CD14-positive monocyte (primary cell): ENCODE data around the gene MPST. TPM values are rescaled to one million over a fixed set of nuclear protein-coding genes. Genes with fewer than 3 reads are reported as not detected.

Experiments
- DNase-seq, 3 donors: peaks; one replicate each; pipeline ENCODE4 v3.0.0-alpha.2; 2011 to 2022
- H2AFZ ChIP-seq: 2 replicates; pipeline ENCODE4 v1.6.0; 2012; ENCODE audit warnings: mild to moderate bottlenecking, low read depth, low read length, inconsistent platforms; ENCODE audit not compliant: insufficient read depth, poor library complexity, severe bottlenecking
- H3K27ac ChIP-seq, 2 donors: 1 replicate in 1 of 2; 2 replicates in 1 of 2; pipeline ENCODE4 v1.5.1; 2012 to 2013; ENCODE audit warnings: low read length in 2 of 2, control low read depth in 1 of 2, inconsistent platforms in 1 of 2, low read depth in 1 of 2, mild to moderate bottlenecking in 1 of 2
- H3K27me3 ChIP-seq, 2 donors: one replicate each; pipeline versions ENCODE4 v1.6.0 to v1.6.1; 2011 to 2013; ENCODE audit warnings: low read length in 2 of 2; ENCODE audit not compliant: control insufficient read depth in 2 of 2, insufficient read depth in 2 of 2
- H3K36me3 ChIP-seq, 2 donors: replicated peaks in 1 of 2; 1 replicate in 1 of 2; 2 replicates in 1 of 2; pipeline versions ENCODE4 v1.5.1 to v1.6.1; 2012 to 2013; ENCODE audit warnings: low read length in 2 of 2, control low read depth in 1 of 2, inconsistent platforms in 1 of 2, mild to moderate bottlenecking in 1 of 2; ENCODE audit not compliant: insufficient read depth in 2 of 2, control insufficient read depth in 1 of 2
- H3K4me1 ChIP-seq, 2 donors: 1 replicate in 1 of 2; 2 replicates in 1 of 2; pipeline versions ENCODE4 v1.5.1 to v1.6.1; 2012 to 2013; ENCODE audit warnings: low read length in 2 of 2, control low read depth in 1 of 2, inconsistent platforms in 1 of 2, mild to moderate bottlenecking in 1 of 2, moderate library complexity in 1 of 2; ENCODE audit not compliant: insufficient read depth in 2 of 2, control insufficient read depth in 1 of 2
- H3K4me2 ChIP-seq: replicated peaks from 2 replicates; pipeline ENCODE3; 2012; ENCODE audit warnings: low read length, moderate library complexity, mild to moderate bottlenecking; ENCODE audit not compliant: poor library complexity, severe bottlenecking; ENCODE audit errors: extremely low read depth
- H3K4me3 ChIP-seq, 3 experiments: fragments of 200-600 bp in 1 of 3; sonication (generic) in 1 of 3; replicated peaks in 1 of 3; 1 replicate in 2 of 3; 2 replicates in 1 of 3; pipeline ENCODE4 v1.5.1; 2011 to 2013; ENCODE audit warnings: low read length in 3 of 3, mild to moderate bottlenecking in 3 of 3, control low read depth in 2 of 3, low read depth in 2 of 3, inconsistent platforms in 1 of 3, moderate library complexity in 1 of 3
- H3K79me2 ChIP-seq: 2 replicates; pipeline ENCODE4 v1.6.0; 2012; ENCODE audit warnings: mild to moderate bottlenecking, control low read depth, inconsistent platforms, low read length, moderate library complexity; ENCODE audit not compliant: insufficient read depth
- H3K9ac ChIP-seq: 2 replicates; pipeline ENCODE4 v1.6.0; 2017; ENCODE audit warnings: low read length, mild to moderate bottlenecking; ENCODE audit not compliant: insufficient read depth, poor library complexity, severe bottlenecking
- H3K9me3 ChIP-seq, 2 donors: replicated peaks in 1 of 2; 1 replicate in 1 of 2; 2 replicates in 1 of 2; pipeline versions ENCODE4 v1.5.1 to v1.6.1; 2012 to 2013; ENCODE audit warnings: low read length in 2 of 2, control low read depth in 1 of 2; ENCODE audit not compliant: control insufficient read depth in 1 of 2, insufficient read depth in 1 of 2
- H4K20me1 ChIP-seq: 2 replicates; pipeline ENCODE4 v1.6.0; 2012; ENCODE audit warnings: mild to moderate bottlenecking, low read length, control low read depth, moderate library complexity; ENCODE audit not compliant: insufficient read depth
- H3K27ac Mint-ChIP-seq, 7 donors: one replicate each; pipeline ENCODE4 v1.8.0; 2020; ENCODE audit warnings: mild to moderate bottlenecking in 7 of 7, mixed read lengths in 7 of 7, moderate library complexity in 6 of 7, inconsistent platforms in 2 of 7
- H3K27me3 Mint-ChIP-seq, 3 donors: one replicate each; pipeline ENCODE4 v1.8.0; 2021 to 2022; ENCODE audit warnings: low read depth in 3 of 3, mild to moderate bottlenecking in 3 of 3, mixed read lengths in 3 of 3, moderate library complexity in 3 of 3, inconsistent platforms in 1 of 3
- H3K36me3 Mint-ChIP-seq, 2 donors: one replicate each; pipeline ENCODE4 v1.8.0; 2020; ENCODE audit warnings: mixed read lengths in 2 of 2, inconsistent platforms in 1 of 2, mild to moderate bottlenecking in 1 of 2
- H3K4me1 Mint-ChIP-seq: one replicate; pipeline ENCODE4 v1.8.0; 2020; ENCODE audit warnings: mild to moderate bottlenecking, mixed read lengths
- H3K4me3 Mint-ChIP-seq, 2 donors: one replicate each; pipeline ENCODE4 v1.8.0; 2020; ENCODE audit warnings: mild to moderate bottlenecking in 2 of 2, mixed read lengths in 2 of 2, moderate library complexity in 1 of 2
- H3K9me3 Mint-ChIP-seq, 7 donors: one replicate each; pipeline ENCODE4 v1.8.0; 2020 to 2022; ENCODE audit warnings: mixed read lengths in 7 of 7, mild to moderate bottlenecking in 6 of 7, moderate library complexity in 6 of 7, inconsistent platforms in 2 of 7
- WGBS: methylation state at CpG from one replicate; pipeline ENCODE4 v1.1.5; 2013; ENCODE audit warnings: missing lambda C conversion rate; ENCODE audit not compliant: insufficient coverage; 5-methylcytosine and 5-hydroxymethylcytosine counted together
- intact Hi-C, 2 donors: fragments of 100-400 bp; cut with micrococcal nuclease; formaldehyde crosslinking; loops; one replicate each; pipeline versions ENCODE4 v1.15.0 to v1.15.1; 2023
- polyA plus RNA-seq, 3 donors: library from polyadenylated mRNA; depleted of rRNA in 1 of 3; unstranded in 2 of 3; stranded (reverse) in 1 of 3; fragments of 300-500 nt in 2 of 3; fragments of >200 nt in 1 of 3; fragmentation: Illumina TruSeq in 2 of 3; gene quantifications; 1 replicate in 2 of 3; 2 replicates in 1 of 3; pipeline ENCODE4 v1.2.3, GENCODE V29; 2012 to 2021
- TF ChIP-seq, protein P1 (sequence below): fragments of 200-600 bp; IDR thresholded peaks from one replicate; pipeline ENCODE4 v1.8.0; 2022; ENCODE audit warnings: antibody characterized with exemption, mild to moderate bottlenecking

MPST gene
- polyA plus RNA-seq, 3 donors: 27.9 to 53.7 (median 51.2) TPM

DNA sequence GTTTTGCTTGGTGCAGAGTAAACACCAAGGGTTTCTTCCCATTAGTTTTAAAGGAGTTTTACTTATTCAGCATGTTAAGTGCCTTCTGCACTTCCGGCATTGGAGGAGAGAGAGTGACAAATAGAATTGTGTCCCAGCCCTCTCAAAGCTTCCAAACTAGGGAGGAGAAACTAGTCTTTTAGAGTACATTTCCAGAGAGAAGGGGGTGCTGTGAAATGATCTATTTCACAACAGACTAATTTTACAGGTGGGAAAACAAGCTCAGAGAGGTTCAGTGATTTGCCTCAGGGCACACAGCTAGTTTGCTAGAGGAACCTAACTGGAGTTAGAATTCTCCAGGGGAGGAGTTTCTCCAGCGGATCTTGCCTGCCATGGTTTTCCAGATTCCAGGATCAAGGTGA, 12.6 kb downstream of the MPST start:
- DNase-seq: no peak
- H3K4me2 ChIP-seq: no peak overlapping the region
- H3K4me3 ChIP-seq: no peak overlapping the region
- H3K27me3 ChIP-seq: no peaks in the 10 kb centered on the region
- no peaks in the 10 kb centered on the region for H3K9me3 ChIP-seq
- H2AFZ ChIP-seq: no peak overlapping the region
- no peaks in the 10 kb centered on the region for H3K79me2 ChIP-seq
- Mint-ChIP-seq H3K27ac (no peak overlapping the region), H3K36me3 (peaks cover 22 to 31% of the 10 kb centered on the region in 2 donors), H3K27me3 (peaks cover 0 to 7% (median 5%) of the 10 kb centered on the region in 3 donors), H3K9me3 (peaks cover 0 to 3% (median 0%) of the 10 kb centered on the region in 7 donors), H3K4me1 (peaks cover 26% of the 10 kb centered on the region), H3K4me3 (no peak overlapping the region)
- TF ChIP-seq, protein P1, sequence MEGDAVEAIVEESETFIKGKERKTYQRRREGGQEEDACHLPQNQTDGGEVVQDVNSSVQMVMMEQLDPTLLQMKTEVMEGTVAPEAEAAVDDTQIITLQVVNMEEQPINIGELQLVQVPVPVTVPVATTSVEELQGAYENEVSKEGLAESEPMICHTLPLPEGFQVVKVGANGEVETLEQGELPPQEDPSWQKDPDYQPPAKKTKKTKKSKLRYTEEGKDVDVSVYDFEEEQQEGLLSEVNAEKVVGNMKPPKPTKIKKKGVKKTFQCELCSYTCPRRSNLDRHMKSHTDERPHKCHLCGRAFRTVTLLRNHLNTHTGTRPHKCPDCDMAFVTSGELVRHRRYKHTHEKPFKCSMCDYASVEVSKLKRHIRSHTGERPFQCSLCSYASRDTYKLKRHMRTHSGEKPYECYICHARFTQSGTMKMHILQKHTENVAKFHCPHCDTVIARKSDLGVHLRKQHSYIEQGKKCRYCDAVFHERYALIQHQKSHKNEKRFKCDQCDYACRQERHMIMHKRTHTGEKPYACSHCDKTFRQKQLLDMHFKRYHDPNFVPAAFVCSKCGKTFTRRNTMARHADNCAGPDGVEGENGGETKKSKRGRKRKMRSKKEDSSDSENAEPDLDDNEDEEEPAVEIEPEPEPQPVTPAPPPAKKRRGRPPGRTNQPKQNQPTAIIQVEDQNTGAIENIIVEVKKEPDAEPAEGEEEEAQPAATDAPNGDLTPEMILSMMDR: no peak
- H3K27ac ChIP-seq: no peak overlapping the region
- H4K20me1 ChIP-seq: no peaks in the 10 kb centered on the region
- H3K36me3 ChIP-seq: peaks cover 20 to 30% of the 10 kb centered on the region in 2 donors
- no peak overlapping the region for H3K9ac ChIP-seq
- intact Hi-C loops: no loop called here
- 100% methylated on average over 1 of the region's 2 CpGs for WGBS
- peaks cover 21% of the 10 kb centered on the region in 2 donors for H3K4me1 ChIP-seq

GRCh38 chr22:37032535-37033460, 13.3 kb downstream of the MPST start:
- no peak for DNase-seq
- no peaks in the 10 kb centered on the region for H4K20me1 ChIP-seq
- peaks cover 3 to 12% (median 9%) of the 10 kb centered on the region in 3 donors for H3K27me3 Mint-ChIP-seq
- peak overlapping the region in 2 of 7 donors; percentile 55 to 72 for H3K27ac Mint-ChIP-seq
- 47% methylated on average over 12 of the region's 18 CpGs for WGBS
- H3K4me1 Mint-ChIP-seq: peaks cover 26% of the 10 kb centered on the region
- peak overlapping the region in 1 of 2 donors; percentile 19 for H3K4me3 Mint-ChIP-seq
- no peaks in the 10 kb centered on the region for H3K9me3 ChIP-seq
- peaks cover 16 to 26% of the 10 kb centered on the region in 2 donors for H3K36me3 Mint-ChIP-seq
- H3K9me3 Mint-ChIP-seq: peaks cover 0 to 3% (median 0%) of the 10 kb centered on the region in 7 donors
- intact Hi-C loops: no loop called here
- no peak overlapping the region for H3K4me3 ChIP-seq
- H2AFZ ChIP-seq: no peak overlapping the region
- no peaks in the 10 kb centered on the region for H3K79me2 ChIP-seq
- H3K36me3 ChIP-seq: peaks cover 16 to 24% of the 10 kb centered on the region in 2 donors
- no peak overlapping the region for H3K9ac ChIP-seq
- H3K27me3 ChIP-seq: no peaks in the 10 kb centered on the region
- TF ChIP-seq, protein P1: no peak
- peak overlapping the region; percentile 13 for H3K4me2 ChIP-seq
- H3K27ac ChIP-seq: no peak overlapping the region
- H3K4me1 ChIP-seq: peaks cover 21% of the 10 kb centered on the region in 2 donors
